ENCODE measurements around the gene NAV2. TPM values are rescaled to one million over a fixed set of nuclear protein-coding genes. Genes with fewer than 3 reads are reported as not detected.

The NAV2 gene
- total and polyA plus RNA-seq, 4 experiments from 2014 or later, result 1.1 to 6.2 (median 4.2) TPM; not detected in 1

GRCh38 chr11:20011307-20011951 is 298.8 kb downstream of the NAV2 start:
- H3K9me3 Mint-ChIP-seq, result no peaks in the 10 kb centered on the region
- H3K27ac Mint-ChIP-seq, result no peak overlapping the region
- H3K9me3 ChIP-seq (ENCODE audit: control insufficient read depth in 1 of 2, low read length in 2 of 2), result no peaks in the 10 kb centered on the region
- H3K36me3 ChIP-seq (ENCODE audit: insufficient read depth, low read length), result no peaks in the 10 kb centered on the region
- H3K27me3 Mint-ChIP-seq, result peaks cover 10 to 11% of the 10 kb centered on the region in 2 donors
- H3K4me3 Mint-ChIP-seq, result no peak overlapping the region
- no peak overlapping the region for H3K4me3 ChIP-seq (ENCODE audit: low read length in 2 of 2)
- no peaks in the 10 kb centered on the region for H3K4me1 ChIP-seq (ENCODE audit: insufficient read depth, low read length)
- CTCF ChIA-PET (ENCODE audit: partially characterized antibody), result no interaction called here
- intact Hi-C loops (cut with micrococcal nuclease), result no loop called here
- POLR2A ChIA-PET (ENCODE audit: partially characterized antibody), result no interaction called here
- H3K36me3 Mint-ChIP-seq, result no peaks in the 10 kb centered on the region
- DNase-seq, result no peak
- H3K4me1 Mint-ChIP-seq, result no peaks in the 10 kb centered on the region
- no peak overlapping the region for H3K27ac ChIP-seq (ENCODE audit: low read depth, low read length)
- H3K27me3 ChIP-seq (ENCODE audit: insufficient read depth, low read length), result no peaks in the 10 kb centered on the region

DNA sequence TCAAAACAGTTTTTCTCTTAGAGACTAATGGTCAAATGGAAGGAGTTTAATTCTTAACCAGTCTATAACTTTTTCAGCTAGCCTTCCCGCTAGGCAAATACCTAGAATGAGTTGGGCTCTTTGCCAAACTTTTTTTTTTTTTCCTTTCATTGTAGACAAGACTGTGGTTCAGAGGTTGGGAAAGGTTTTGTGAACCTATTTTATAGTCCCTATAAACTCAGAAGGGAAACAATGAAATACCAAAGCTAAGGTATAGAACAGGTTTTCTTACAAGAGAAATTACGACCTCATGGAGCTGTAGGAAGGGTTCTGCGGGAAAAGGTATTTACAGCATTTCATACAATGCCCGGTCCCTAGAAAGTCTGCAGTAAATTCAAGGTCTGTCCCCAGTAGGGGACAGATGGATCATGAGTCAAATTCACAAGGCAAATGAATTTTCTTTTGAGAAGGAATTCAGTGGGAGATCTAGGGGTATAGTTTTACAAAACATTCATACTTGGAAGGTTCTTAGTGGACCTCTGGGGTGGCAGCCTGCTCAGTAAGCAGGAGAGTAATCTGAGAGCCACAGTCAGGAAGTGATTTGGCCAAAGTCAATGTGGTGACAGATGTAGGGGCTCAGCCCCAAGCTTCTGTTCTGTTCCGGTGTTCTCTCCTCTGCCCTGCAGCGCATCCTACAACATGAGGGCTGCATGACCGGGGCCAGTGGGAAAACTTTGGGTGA is 300.9 kb downstream of the NAV2 start:
- no peak overlapping the region for H3K4me3 Mint-ChIP-seq
- H3K27me3 Mint-ChIP-seq, result peaks cover 11 to 13% of the 10 kb centered on the region in 2 donors
- Histone ChIP-seq H3K4me3 (ENCODE audit: low read length in 2 of 2) (no peak overlapping the region), H3K27ac (ENCODE audit: low read depth, low read length) (no peak overlapping the region), H3K4me1 (ENCODE audit: insufficient read depth, low read length) (no peaks in the 10 kb centered on the region), H3K27me3 (ENCODE audit: insufficient read depth, low read length) (no peaks in the 10 kb centered on the region), H3K36me3 (ENCODE audit: insufficient read depth, low read length) (no peaks in the 10 kb centered on the region), H3K9me3 (ENCODE audit: control insufficient read depth in 1 of 2, low read length in 2 of 2) (no peaks in the 10 kb centered on the region)
- H3K4me1 Mint-ChIP-seq, result no peaks in the 10 kb centered on the region
- ChIA-PET POLR2A (ENCODE audit: partially characterized antibody) (no interaction called here), CTCF (ENCODE audit: partially characterized antibody) (no interaction called here)
- H3K36me3 Mint-ChIP-seq, result no peaks in the 10 kb centered on the region
- DNase-seq, result no peak
- intact Hi-C loops (cut with micrococcal nuclease), result no loop called here
- H3K27ac Mint-ChIP-seq, result no peak overlapping the region
- H3K9me3 Mint-ChIP-seq, result no peaks in the 10 kb centered on the region

DNA sequence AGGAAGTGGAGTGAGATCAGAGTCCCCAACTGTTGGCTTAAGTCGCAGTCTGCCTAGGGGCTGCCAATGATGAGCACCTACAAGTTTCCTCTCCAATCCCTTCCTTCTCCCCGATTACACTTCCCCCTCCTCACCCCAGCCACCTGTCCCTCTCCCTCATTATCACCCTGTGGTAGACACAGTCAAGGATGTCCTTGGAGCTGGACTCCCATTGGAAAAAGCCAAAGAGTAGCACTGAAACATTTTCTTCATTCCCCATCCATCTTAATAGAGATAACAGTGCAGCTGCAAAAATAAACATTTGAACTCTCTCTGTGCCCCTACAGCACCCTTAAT is 301.4 kb downstream of the NAV2 start:
- ChIA-PET CTCF (ENCODE audit: partially characterized antibody) (no interaction called here), POLR2A (ENCODE audit: partially characterized antibody) (no interaction called here)
- intact Hi-C loops (cut with micrococcal nuclease), result no loop called here
- Histone ChIP-seq H3K36me3 (ENCODE audit: insufficient read depth, low read length) (no peaks in the 10 kb centered on the region), H3K9me3 (ENCODE audit: control insufficient read depth in 1 of 2, low read length in 2 of 2) (no peaks in the 10 kb centered on the region), H3K4me3 (ENCODE audit: low read length in 2 of 2) (no peak overlapping the region), H3K27me3 (ENCODE audit: insufficient read depth, low read length) (no peaks in the 10 kb centered on the region), H3K27ac (ENCODE audit: low read depth, low read length) (no peak overlapping the region), H3K4me1 (ENCODE audit: insufficient read depth, low read length) (no peaks in the 10 kb centered on the region)
- no peaks in the 10 kb centered on the region for H3K4me1 Mint-ChIP-seq
- peaks cover 11 to 13% of the 10 kb centered on the region in 2 donors for H3K27me3 Mint-ChIP-seq
- no peak overlapping the region for H3K4me3 Mint-ChIP-seq
- no peak for DNase-seq
- H3K36me3 Mint-ChIP-seq, result no peaks in the 10 kb centered on the region
- no peaks in the 10 kb centered on the region for H3K9me3 Mint-ChIP-seq
- no peak overlapping the region for H3K27ac Mint-ChIP-seq

DNA sequence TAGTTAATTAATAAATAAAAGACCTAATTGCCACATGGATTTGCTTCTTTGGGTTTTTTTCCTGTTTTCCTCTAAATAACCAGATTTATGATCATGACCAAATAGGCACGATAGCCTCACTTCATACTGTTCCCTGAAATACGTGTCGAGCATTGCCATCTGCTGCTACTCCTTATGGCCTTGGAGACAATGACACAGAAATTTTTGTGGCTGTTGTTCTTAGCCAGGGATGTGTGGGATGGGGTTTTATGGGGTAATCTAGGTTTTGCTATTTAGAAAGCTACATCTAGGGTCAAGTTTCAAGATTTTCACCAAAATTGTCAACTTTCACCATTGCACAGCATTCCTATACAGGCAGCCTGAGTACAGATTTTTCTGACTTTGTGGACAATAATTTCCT is 302.5 kb downstream of the NAV2 start:
- Mint-ChIP-seq H3K4me3 (no peak overlapping the region), H3K36me3 (no peaks in the 10 kb centered on the region), H3K9me3 (no peaks in the 10 kb centered on the region), H3K27me3 (peaks cover 11 to 13% of the 10 kb centered on the region in 2 donors), H3K4me1 (no peaks in the 10 kb centered on the region), H3K27ac (no peak overlapping the region)
- DNase-seq, result no peak
- intact Hi-C loops (cut with micrococcal nuclease), result no loop called here
- POLR2A ChIA-PET (ENCODE audit: partially characterized antibody), result no interaction called here
- H3K36me3 ChIP-seq (ENCODE audit: insufficient read depth, low read length), result no peaks in the 10 kb centered on the region
- H3K27ac ChIP-seq (ENCODE audit: low read depth, low read length), result no peak overlapping the region
- no peak overlapping the region for H3K4me3 ChIP-seq (ENCODE audit: low read length in 2 of 2)
- H3K27me3 ChIP-seq (ENCODE audit: insufficient read depth, low read length), result no peaks in the 10 kb centered on the region
- H3K9me3 ChIP-seq (ENCODE audit: control insufficient read depth in 1 of 2, low read length in 2 of 2), result no peaks in the 10 kb centered on the region
- CTCF ChIA-PET (ENCODE audit: partially characterized antibody), result no interaction called here
- no peaks in the 10 kb centered on the region for H3K4me1 ChIP-seq (ENCODE audit: insufficient read depth, low read length)

GRCh38 chr11:20015529-20016427 is 303.1 kb downstream of the NAV2 start:
- no peak overlapping the region for H3K4me3 Mint-ChIP-seq

DNA sequence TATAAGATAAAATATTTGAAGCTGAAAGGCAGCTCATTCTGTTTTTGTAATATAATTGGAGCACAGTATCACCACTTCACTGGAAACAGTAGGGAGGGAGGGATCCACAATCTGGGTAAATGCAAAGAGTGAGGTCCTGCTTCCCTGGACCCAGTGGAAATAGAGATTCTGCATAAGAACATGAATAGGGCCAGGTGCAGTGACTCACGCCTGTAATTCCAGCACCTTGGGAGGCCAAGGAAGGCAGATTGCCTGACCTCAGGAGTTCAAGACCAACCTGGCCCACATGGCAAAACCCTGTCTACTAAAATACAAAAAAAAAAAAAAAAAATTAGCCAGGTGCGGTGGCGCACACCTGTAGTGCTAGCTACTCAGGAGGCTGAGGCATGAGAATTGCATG is 303.9 kb downstream of the NAV2 start:
- H3K4me3 Mint-ChIP-seq, result no peak overlapping the region
- Histone ChIP-seq H3K9me3 (ENCODE audit: control insufficient read depth in 1 of 2, low read length in 2 of 2) (no peaks in the 10 kb centered on the region), H3K4me3 (ENCODE audit: low read length in 2 of 2) (no peak overlapping the region), H3K27me3 (ENCODE audit: insufficient read depth, low read length) (no peaks in the 10 kb centered on the region), H3K27ac (ENCODE audit: low read depth, low read length) (no peak overlapping the region), H3K4me1 (ENCODE audit: insufficient read depth, low read length) (no peaks in the 10 kb centered on the region), H3K36me3 (ENCODE audit: insufficient read depth, low read length) (no peaks in the 10 kb centered on the region)
- no peak overlapping the region for H3K27ac Mint-ChIP-seq
- no peak for DNase-seq
- H3K4me1 Mint-ChIP-seq, result no peaks in the 10 kb centered on the region
- H3K9me3 Mint-ChIP-seq, result no peaks in the 10 kb centered on the region
- peaks cover 11 to 13% of the 10 kb centered on the region in 2 donors for H3K27me3 Mint-ChIP-seq
- CTCF ChIA-PET (ENCODE audit: partially characterized antibody), result no interaction called here
- POLR2A ChIA-PET (ENCODE audit: partially characterized antibody), result no interaction called here
- intact Hi-C loops (cut with micrococcal nuclease), result no loop called here
- H3K36me3 Mint-ChIP-seq, result no peaks in the 10 kb centered on the region

More at GRCh38 chr11:20015529-20016427, 303.1 kb downstream of the NAV2 start:
- Histone ChIP-seq H3K9me3 (ENCODE audit: control insufficient read depth in 1 of 2, low read length in 2 of 2) (no peaks in the 10 kb centered on the region), H3K27ac (ENCODE audit: low read depth, low read length) (no peak overlapping the region), H3K4me3 (ENCODE audit: low read length in 2 of 2) (no peak overlapping the region), H3K4me1 (ENCODE audit: insufficient read depth, low read length) (no peaks in the 10 kb centered on the region), H3K36me3 (ENCODE audit: insufficient read depth, low read length) (no peaks in the 10 kb centered on the region), H3K27me3 (ENCODE audit: insufficient read depth, low read length) (no peaks in the 10 kb centered on the region)
- Mint-ChIP-seq H3K36me3 (no peaks in the 10 kb centered on the region), H3K27ac (no peak overlapping the region), H3K27me3 (peaks cover 11 to 13% of the 10 kb centered on the region in 2 donors), H3K9me3 (no peaks in the 10 kb centered on the region), H3K4me1 (no peaks in the 10 kb centered on the region)
- ChIA-PET POLR2A (ENCODE audit: partially characterized antibody) (no interaction called here), CTCF (ENCODE audit: partially characterized antibody) (no interaction called here)
- intact Hi-C loops (cut with micrococcal nuclease), result no loop called here
- DNase-seq, result no peak

GRCh38 chr11:20017320-20017719 is 304.7 kb downstream of the NAV2 start:
- Mint-ChIP-seq H3K4me1 (no peaks in the 10 kb centered on the region), H3K27ac (no peak overlapping the region), H3K4me3 (no peak overlapping the region), H3K27me3 (peaks cover 8 to 10% of the 10 kb centered on the region in 2 donors), H3K36me3 (no peaks in the 10 kb centered on the region), H3K9me3 (no peaks in the 10 kb centered on the region)
- Histone ChIP-seq H3K4me3 (ENCODE audit: low read length in 2 of 2) (no peak overlapping the region), H3K4me1 (ENCODE audit: insufficient read depth, low read length) (no peaks in the 10 kb centered on the region), H3K36me3 (ENCODE audit: insufficient read depth, low read length) (no peaks in the 10 kb centered on the region), H3K27ac (ENCODE audit: low read depth, low read length) (no peak overlapping the region), H3K9me3 (ENCODE audit: control insufficient read depth in 1 of 2, low read length in 2 of 2) (no peaks in the 10 kb centered on the region), H3K27me3 (ENCODE audit: insufficient read depth, low read length) (no peaks in the 10 kb centered on the region)
- POLR2A ChIA-PET (ENCODE audit: partially characterized antibody), result no interaction called here
- DNase-seq, result no peak
- intact Hi-C loops (cut with micrococcal nuclease), result no loop called here
- CTCF ChIA-PET (ENCODE audit: partially characterized antibody), result no interaction called here

All from CD4-positive, alpha-beta memory T cell (primary cell).